Fibroblast of skin of left quadriceps (primary cell): ENCODE measurements around the gene TAF7L.

ENCODE experiments used
- DNase-seq, 2 experiments: peaks; one replicate each; pipeline ENCODE4 v3.0.0-alpha.2; 2013; ENCODE audit warnings: low read depth in 2 of 2

Gene TAF7L

DNA sequence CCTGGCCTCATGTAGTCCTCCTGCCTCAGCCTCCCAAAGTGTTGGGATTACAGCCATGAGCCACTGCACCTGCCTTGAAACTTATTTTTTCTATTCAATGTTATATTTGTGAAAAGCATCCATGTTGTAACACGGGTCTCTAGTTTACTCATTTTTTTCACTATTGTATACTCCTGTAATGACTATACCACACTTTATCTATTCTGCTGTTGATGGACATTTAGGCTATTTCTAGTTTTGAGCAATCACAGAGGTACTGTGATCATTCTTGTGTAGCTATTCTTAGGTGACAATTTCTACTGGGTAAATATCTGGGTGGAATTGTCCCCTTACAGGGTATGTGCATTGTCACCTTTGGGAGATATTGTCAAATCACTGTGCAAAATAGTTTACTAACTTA, 67.9 kb downstream of the TAF7L start:
- DNase-seq: no peak

DNA sequence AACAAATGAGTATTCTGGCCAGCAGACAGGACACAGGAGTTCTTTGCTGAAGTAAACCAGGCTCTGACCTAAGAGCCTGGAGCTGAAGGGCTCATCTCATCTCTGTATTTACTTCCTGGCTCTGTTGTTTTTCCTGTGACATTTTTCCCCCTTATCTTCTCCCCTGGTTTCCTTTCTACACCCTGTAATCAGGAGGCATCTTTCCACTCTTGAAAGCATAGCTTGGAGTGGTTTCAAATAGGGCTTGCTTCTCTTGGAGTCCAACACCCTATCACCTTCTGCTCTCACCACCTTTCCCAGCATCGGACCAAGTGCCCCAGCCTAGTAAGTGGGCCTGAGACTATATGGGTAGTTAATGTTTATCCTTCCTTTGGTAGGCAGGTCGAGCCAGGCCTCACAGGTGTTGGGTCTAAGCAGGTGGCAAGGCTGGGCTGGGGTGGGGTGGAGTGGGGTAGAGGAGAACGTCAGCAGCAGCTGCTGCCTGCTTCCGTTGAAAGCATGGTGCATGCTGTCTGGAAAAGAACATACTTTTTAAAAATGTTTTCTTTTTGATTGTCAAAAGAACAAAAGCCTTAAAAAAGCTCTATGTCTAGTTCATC, 70.4 kb downstream of the TAF7L start:
- no peak for DNase-seq

DNA sequence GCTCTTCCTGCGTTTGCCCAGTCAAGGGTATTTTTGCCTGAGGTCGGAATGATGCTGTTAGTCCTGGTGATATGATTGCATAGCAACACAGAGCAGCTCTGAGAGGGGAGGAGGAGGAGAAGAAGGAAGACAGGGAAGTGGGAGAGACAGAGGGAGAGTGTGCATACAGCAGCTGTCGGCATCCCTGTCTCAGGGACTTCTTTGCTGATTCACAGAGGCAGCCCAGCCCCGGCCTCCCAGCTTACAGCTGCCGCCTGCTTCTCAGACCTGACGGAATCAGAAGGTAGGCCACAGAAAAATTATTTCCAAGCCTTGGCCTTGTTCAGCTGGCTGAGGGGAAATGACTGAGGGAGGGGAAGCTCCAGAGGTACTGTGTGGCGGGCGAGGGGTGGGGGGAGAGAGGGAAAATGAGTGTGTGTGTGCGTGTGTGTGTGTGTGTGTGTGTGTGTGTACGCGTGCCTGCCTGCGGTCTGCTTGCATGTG, 71.2 kb downstream of the TAF7L start:
- no peak for DNase-seq

DNA sequence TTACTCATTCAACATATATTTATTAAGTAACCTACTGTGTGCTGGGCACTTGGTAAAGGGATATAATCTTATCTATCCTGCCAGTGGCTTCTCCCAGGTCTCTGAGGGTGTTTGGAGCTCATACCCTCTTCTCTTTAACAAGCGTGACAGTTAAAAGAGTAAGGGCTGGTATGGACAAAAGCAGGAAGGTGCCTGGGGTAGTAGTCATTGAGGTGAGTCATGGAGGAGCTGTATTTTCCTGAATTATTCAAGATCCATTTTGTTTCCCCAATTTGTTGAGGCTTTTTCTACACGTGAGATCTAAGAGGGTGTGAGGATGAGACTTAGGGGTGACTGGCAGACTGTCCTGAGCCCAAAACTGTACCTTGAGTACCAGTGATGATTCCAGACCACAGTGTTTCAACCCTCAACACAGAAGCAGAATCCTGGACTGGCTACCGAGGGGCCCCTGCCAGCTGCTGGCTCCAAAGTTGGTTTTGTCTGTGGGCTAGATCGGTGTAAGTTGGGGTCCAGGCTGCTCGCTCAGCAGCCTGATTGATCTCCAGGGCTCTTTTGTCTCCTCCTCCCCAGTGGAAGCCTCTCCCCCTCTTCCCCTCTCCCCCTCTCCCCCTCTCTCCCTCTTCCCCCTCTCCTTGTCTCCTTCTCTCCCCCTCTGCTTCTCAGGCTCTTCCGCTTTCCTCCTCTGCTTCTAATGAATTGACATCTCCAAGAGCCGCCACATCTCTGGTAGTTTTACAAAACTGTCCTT, 71.8 kb downstream of the TAF7L start, which contains the start of gene DRP2:
DRP2 (plus strand) TSS at position 671 of the 748 bp plus-strand sequence. CDS start 11,862 bp downstream, outside the sequence.
- DNase-seq: no peak
